IPS-NIHi7 (cell line): Measurements from ENCODE around the gene PIP5K1B.

Experiments
- DNase-seq: peaks from one replicate; pipeline ENCODE4 v3.0.0; 2012; ENCODE audit warnings: mixed read lengths; ENCODE audit errors: extremely low spot score

The PIP5K1B gene

GRCh38 chr9:68907910-68908309 lies 202.9 kb downstream of the PIP5K1B start:
- no peak for DNase-seq

- DNase-seq: no peak
Observed at GRCh38 chr9:68912561-68912960, 207.5 kb downstream of the PIP5K1B start.

GRCh38 chr9:68913054-68913453 lies 208.0 kb downstream of the PIP5K1B start:
- DNase-seq: no peak

- DNase-seq: no peak
Observed at GRCh38 chr9:68914751-68915150, 209.7 kb downstream of the PIP5K1B start.

- no peak for DNase-seq
Observed at GRCh38 chr9:68919661-68920060, 214.6 kb downstream of the PIP5K1B start.

- no peak for DNase-seq
Observed at GRCh38 chr9:68920921-68921320, 215.9 kb downstream of the PIP5K1B start.

GRCh38 chr9:68923480-68923879 lies 218.4 kb downstream of the PIP5K1B start:
- no peak for DNase-seq

GRCh38 chr9:68925175-68925574 lies 220.1 kb downstream of the PIP5K1B start:
- DNase-seq: no peak

GRCh38 chr9:68927165-68927564 lies 222.1 kb downstream of the PIP5K1B start:
- DNase-seq: no peak

- no peak for DNase-seq
Observed at GRCh38 chr9:68931821-68932220, 226.8 kb downstream of the PIP5K1B start.

GRCh38 chr9:68932458-68932857 lies 227.4 kb downstream of the PIP5K1B start:
- no peak for DNase-seq

- DNase-seq: no peak
Observed at GRCh38 chr9:68933434-68934328, 228.6 kb downstream of the PIP5K1B start.

GRCh38 chr9:68934329-68934644 lies 229.2 kb downstream of the PIP5K1B start:
- no peak for DNase-seq

- DNase-seq: no peak
Observed at GRCh38 chr9:68940573-68940972, 235.5 kb downstream of the PIP5K1B start.

- no peak for DNase-seq
Observed at GRCh38 chr9:68941780-68942459, 236.9 kb downstream of the PIP5K1B start.

GRCh38 chr9:68942790-68943189 lies 237.8 kb downstream of the PIP5K1B start:
- DNase-seq: no peak

GRCh38 chr9:68947015-68947414 lies 242.0 kb downstream of the PIP5K1B start:
- DNase-seq: peak; percentile 60

- DNase-seq: no peak
Observed at GRCh38 chr9:68947842-68948569, 243.0 kb downstream of the PIP5K1B start.

- DNase-seq: no peak
Observed at GRCh38 chr9:68949271-68950000, 244.4 kb downstream of the PIP5K1B start.

- DNase-seq: no peak
Observed at GRCh38 chr9:68950188-68950587, 245.1 kb downstream of the PIP5K1B start.

GRCh38 chr9:68950689-68951088 lies 245.6 kb downstream of the PIP5K1B start:
- peak; percentile 61 for DNase-seq
